ENCODE measurements around the gene PACS2. TPM values are rescaled to one million over a fixed set of nuclear protein-coding genes. Genes with fewer than 3 reads are reported as not detected.

PACS2 gene
- total RNA-seq, 1 experiment from 2014 or later = 100 TPM

DNA sequence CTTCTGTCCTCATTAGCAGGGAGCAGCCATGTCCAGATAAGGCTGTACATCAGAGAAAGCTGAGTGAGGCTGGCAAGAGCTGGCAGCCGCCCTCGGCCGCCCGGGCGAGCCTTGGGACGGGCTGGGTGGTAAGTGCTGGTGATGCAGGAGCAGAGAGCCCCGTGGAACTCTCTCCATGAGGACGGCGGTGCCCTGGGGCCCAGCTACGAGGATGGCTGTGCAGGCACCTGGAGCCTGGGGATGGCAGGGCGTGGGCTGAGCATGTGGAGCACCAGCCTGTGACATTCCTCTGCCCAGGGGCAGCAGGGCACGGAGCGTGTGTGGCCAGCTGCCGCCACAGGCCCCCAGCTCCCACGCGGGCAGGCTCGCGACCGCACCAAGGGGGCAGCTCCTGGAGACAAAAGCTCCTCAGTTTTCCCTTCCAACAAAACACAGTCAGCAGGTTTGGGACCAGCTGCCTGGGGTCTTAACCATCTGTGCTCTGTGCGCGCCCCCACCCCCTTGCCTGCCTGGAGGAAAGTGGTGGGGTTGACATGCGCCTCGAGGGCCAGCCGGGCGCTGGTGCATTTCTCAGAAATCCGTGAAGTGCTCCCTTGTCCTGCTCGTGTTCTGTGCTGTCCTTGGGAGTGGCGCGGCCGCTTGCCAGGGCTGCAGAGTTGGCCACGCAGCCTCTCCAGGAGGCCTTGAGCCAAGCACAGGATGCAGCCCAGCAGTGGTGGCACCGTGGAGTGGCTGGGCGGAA is 21.4 kb downstream of the PACS2 start (continued):
- TF ChIP-seq, protein P1, sequence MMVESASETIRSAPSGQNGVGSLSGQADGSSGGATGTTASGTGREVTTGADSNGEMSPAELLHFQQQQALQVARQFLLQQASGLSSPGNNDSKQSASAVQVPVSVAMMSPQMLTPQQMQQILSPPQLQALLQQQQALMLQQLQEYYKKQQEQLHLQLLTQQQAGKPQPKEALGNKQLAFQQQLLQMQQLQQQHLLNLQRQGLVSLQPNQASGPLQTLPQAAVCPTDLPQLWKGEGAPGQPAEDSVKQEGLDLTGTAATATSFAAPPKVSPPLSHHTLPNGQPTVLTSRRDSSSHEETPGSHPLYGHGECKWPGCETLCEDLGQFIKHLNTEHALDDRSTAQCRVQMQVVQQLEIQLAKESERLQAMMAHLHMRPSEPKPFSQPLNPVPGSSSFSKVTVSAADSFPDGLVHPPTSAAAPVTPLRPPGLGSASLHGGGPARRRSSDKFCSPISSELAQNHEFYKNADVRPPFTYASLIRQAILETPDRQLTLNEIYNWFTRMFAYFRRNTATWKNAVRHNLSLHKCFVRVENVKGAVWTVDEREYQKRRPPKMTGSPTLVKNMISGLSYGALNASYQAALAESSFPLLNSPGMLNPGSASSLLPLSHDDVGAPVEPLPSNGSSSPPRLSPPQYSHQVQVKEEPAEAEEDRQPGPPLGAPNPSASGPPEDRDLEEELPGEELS (CRISPR knock-in tag; IDR thresholded peaks at IDR 0.05) = no peak
- TF ChIP-seq NR1H2 (CRISPR knock-in tag; IDR thresholded peaks at IDR 0.05) = no peak

DNA sequence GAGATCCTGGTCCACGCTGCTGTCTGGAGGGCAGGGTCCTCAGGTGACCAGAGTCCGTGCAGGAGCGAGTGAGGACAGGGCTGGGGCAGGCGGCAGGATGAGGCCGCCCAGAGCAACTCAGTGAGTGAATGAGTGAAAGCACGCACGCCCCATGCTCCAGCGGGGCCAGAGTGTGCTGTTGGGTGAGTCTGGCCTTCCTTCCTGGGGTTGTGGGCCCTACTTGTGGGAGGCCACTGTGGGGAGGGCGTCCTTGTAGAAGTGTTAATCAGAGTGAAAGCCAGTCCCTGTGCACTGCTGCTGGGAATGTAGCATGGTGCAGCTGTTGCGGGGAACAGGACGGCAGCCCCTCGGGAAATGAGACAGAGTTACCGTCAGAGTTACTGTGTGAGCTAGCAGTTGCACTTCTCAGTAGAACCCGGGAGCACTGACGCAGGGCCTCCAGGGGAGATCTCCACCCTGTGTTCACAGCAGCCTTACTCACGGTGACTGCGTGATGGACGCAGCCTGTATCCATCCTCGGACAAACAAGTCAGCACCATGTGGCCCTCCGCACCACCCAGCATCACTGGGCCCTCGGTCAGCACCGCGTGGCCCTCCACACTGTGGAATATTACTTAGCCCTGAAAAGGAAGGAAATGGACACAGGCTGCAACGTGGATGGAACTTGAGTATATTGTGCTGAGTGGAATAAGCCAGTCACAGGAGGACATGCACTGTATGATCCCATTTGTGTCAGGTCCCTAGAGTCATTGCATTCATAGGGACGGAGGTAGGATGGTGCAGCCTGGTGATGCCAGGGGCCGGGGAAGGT is 22.1 kb downstream of the PACS2 start:
- H3K4me3 Mint-ChIP-seq = no peak overlapping the region
- TF ChIP-seq, protein P2, sequence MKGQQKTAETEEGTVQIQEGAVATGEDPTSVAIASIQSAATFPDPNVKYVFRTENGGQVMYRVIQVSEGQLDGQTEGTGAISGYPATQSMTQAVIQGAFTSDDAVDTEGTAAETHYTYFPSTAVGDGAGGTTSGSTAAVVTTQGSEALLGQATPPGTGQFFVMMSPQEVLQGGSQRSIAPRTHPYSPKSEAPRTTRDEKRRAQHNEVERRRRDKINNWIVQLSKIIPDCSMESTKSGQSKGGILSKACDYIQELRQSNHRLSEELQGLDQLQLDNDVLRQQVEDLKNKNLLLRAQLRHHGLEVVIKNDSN (CRISPR knock-in tag; IDR thresholded peaks at IDR 0.05) = no peak
- no peak for TF ChIP-seq RORB (CRISPR knock-in tag; IDR thresholded peaks at IDR 0.05)
- no peak for TF ChIP-seq NR3C1 (CRISPR knock-in tag; conservative IDR thresholded peaks at IDR 0.05; ENCODE audit: low read depth)
- TF ChIP-seq, protein P3, sequence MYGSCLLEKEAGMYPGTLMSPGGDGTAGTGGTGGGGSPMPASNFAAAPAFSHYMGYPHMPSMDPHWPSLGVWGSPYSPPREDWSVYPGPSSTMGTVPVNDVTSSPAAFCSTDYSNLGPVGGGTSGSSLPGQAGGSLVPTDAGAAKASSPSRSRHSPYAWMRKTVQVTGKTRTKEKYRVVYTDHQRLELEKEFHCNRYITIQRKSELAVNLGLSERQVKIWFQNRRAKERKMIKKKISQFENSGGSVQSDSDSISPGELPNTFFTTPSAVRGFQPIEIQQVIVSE (CRISPR knock-in tag; IDR thresholded peaks at IDR 0.05; ENCODE audit: borderline replicate concordance) = no peak
- TF ChIP-seq, protein P4, sequence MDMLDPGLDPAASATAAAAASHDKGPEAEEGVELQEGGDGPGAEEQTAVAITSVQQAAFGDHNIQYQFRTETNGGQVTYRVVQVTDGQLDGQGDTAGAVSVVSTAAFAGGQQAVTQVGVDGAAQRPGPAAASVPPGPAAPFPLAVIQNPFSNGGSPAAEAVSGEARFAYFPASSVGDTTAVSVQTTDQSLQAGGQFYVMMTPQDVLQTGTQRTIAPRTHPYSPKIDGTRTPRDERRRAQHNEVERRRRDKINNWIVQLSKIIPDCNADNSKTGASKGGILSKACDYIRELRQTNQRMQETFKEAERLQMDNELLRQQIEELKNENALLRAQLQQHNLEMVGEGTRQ (CRISPR knock-in tag; IDR thresholded peaks at IDR 0.05) = no peak
- no peak for TF ChIP-seq ZNF121 (CRISPR knock-in tag; IDR thresholded peaks at IDR 0.05)
- no peak for TF ChIP-seq NR2C2 (CRISPR knock-in tag; IDR thresholded peaks at IDR 0.05)
- no peak for TF ChIP-seq CREM (CRISPR knock-in tag; IDR thresholded peaks at IDR 0.05)
- POLR2A ChIA-PET = no interaction called here
- no peak overlapping the region; the same call in 1 of the 2 replicates for H3K27ac Mint-ChIP-seq
- no peaks in the 10 kb centered on the region for H3K27me3 Mint-ChIP-seq (ENCODE audit: low read depth)
- DNase-seq (ENCODE audit: low spot score) (no peak), ATAC-seq (no peak)
- peaks cover 6% of the 10 kb centered on the region; the same call in 1 of the 2 replicates for H3K4me1 Mint-ChIP-seq
- CTCF ChIA-PET = interaction anchor here (0.6 kb wide), 1 partner anchor 93 kb away, joined by 3 read pairs; no protein-coding TSS in a partner anchor
- H3K36me3 Mint-ChIP-seq = peaks cover 4% of the 10 kb centered on the region; the same call in 1 of the 2 replicates
- H3K9me3 Mint-ChIP-seq = no peaks in the 10 kb centered on the region

DNA sequence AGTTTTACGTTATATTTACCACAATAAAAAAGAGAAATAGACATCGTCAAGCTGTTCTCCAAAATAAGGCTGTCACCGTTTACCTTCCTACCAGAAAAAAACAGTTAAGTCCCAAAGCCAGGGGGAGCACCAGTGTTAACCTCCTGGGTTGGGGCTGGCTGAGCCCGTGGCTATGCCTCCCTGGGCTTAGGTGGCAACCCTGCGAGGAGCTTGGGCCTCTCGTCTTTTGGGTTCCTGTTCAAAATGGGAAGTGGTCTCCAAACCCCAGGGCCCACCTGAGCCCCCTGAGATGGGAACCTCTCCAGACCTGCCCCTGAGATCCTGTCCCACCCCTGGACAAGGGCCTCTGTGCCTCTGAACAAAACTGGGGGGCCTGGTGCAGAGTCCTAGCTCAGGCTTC is 22.9 kb downstream of the PACS2 start:
- DNase-seq (ENCODE audit: low spot score) = no peak
- CTCF ChIA-PET = interaction anchor here (0.6 to 1.5 kb wide), 2 partner anchors 9 to 11 kb away, joined by 3 to 5 read pairs; no protein-coding TSS in a partner anchor
- H3K27ac Mint-ChIP-seq = no peak overlapping the region; the same call in 1 of the 2 replicates
- no peaks in the 10 kb centered on the region for H3K27me3 Mint-ChIP-seq (ENCODE audit: low read depth)
- no peak for ATAC-seq
- POLR2A ChIA-PET = no interaction called here
- no peak overlapping the region for H3K4me3 Mint-ChIP-seq
- TF ChIP-seq, protein P5, sequence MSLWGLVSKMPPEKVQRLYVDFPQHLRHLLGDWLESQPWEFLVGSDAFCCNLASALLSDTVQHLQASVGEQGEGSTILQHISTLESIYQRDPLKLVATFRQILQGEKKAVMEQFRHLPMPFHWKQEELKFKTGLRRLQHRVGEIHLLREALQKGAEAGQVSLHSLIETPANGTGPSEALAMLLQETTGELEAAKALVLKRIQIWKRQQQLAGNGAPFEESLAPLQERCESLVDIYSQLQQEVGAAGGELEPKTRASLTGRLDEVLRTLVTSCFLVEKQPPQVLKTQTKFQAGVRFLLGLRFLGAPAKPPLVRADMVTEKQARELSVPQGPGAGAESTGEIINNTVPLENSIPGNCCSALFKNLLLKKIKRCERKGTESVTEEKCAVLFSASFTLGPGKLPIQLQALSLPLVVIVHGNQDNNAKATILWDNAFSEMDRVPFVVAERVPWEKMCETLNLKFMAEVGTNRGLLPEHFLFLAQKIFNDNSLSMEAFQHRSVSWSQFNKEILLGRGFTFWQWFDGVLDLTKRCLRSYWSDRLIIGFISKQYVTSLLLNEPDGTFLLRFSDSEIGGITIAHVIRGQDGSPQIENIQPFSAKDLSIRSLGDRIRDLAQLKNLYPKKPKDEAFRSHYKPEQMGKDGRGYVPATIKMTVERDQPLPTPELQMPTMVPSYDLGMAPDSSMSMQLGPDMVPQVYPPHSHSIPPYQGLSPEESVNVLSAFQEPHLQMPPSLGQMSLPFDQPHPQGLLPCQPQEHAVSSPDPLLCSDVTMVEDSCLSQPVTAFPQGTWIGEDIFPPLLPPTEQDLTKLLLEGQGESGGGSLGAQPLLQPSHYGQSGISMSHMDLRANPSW (CRISPR knock-in tag; conservative IDR thresholded peaks at IDR 0.05; ENCODE audit: low read depth) = no peak
- TF ChIP-seq NFE2L1 (CRISPR knock-in tag; IDR thresholded peaks at IDR 0.05) (no peak), KAT7 (CRISPR knock-in tag; IDR thresholded peaks at IDR 0.05; ENCODE audit: borderline replicate concordance) (no peak)
- TF ChIP-seq, protein P6, sequence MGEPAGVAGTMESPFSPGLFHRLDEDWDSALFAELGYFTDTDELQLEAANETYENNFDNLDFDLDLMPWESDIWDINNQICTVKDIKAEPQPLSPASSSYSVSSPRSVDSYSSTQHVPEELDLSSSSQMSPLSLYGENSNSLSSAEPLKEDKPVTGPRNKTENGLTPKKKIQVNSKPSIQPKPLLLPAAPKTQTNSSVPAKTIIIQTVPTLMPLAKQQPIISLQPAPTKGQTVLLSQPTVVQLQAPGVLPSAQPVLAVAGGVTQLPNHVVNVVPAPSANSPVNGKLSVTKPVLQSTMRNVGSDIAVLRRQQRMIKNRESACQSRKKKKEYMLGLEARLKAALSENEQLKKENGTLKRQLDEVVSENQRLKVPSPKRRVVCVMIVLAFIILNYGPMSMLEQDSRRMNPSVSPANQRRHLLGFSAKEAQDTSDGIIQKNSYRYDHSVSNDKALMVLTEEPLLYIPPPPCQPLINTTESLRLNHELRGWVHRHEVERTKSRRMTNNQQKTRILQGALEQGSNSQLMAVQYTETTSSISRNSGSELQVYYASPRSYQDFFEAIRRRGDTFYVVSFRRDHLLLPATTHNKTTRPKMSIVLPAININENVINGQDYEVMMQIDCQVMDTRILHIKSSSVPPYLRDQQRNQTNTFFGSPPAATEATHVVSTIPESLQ (CRISPR knock-in tag; IDR thresholded peaks at IDR 0.05) = no peak
- TF ChIP-seq, protein P2 (CRISPR knock-in tag; IDR thresholded peaks at IDR 0.05) = no peak
- peaks cover 4% of the 10 kb centered on the region; the same call in 1 of the 2 replicates for H3K36me3 Mint-ChIP-seq
- H3K4me1 Mint-ChIP-seq = peaks cover 5% of the 10 kb centered on the region; the same call in 1 of the 2 replicates
- H3K9me3 Mint-ChIP-seq = no peaks in the 10 kb centered on the region
